ENCODE data around the gene TAF5L.
"Not testable (repeated sequence)": the region's sequence is repeated elsewhere in the genome, so short reads cannot be mapped to it uniquely, and the experiment has no call there.

The TAF5L gene

GRCh38 chr1:229599218-229599954 lies 26.5 kb downstream of the TAF5L start:
- DNase-seq = no peak

GRCh38 chr1:229597877-229598276 lies 28.0 kb downstream of the TAF5L start:
- no peak for DNase-seq

- DNase-seq = no peak
Observed at GRCh38 chr1:229596925-229597699, 28.8 kb downstream of the TAF5L start.

- not testable (repeated sequence) for DNase-seq
Observed at GRCh38 chr1:229595876-229596275, 30.0 kb downstream of the TAF5L start.

DNA sequence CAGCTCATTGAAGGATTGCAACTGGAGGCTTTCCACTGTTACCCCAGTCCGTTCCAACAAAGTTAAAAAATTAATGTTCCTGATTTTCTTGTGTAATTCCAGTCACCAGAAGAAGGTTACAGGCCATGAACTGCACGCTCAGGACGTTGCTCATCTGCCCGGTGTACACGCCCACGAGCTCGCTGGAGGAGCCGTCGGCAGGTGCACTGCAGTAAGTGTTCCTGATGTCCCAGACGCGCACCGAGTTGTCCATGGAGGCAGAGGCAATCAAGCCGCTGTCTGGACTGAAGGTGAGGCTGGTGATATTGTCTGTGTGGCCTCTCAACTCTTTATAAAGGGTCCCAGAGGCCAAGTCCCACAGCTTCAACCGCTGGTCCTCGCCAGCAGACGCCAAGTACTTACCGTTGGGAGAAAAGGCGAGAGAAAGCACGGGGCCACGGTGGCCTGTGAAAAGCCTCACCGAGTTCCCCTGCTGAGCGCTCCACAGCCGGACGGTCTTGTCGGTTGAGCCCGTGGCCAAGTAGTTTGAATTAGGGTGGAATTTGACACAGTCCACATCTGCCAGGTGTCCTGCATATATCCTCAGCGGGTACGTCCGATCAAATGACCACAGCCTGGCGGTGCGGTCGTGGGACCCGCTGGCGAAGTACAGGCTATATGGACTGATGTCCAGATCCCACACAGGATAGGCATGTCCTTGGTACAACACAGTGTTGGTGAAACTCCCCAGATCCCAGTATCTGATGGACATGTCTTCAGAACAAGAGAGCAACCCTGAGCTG lies 31.5 kb downstream of the TAF5L start:
- no peak for DNase-seq

GRCh38 chr1:229593800-229594199 lies 32.1 kb downstream of the TAF5L start:
- no peak for DNase-seq

DNA sequence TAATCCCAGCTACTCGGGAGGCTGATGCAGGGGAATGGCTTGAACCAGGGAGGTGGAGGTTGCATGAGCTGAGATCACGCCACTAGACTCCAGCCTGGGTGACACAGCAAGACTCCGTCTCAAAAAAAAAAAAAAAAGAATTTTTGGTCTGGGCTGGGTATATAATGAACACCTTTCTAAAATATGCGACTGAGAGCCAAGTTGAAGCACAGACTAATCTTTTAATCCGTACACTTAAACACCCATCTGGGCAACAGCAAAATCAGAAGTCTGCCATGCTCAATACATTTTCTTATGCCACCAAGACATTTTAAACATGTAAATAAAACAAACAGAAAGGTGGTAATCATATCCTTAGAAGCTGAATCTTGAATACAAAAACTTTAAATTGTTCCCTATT lies 35.8 kb downstream of the TAF5L start:
- DNase-seq = no peak

DNA sequence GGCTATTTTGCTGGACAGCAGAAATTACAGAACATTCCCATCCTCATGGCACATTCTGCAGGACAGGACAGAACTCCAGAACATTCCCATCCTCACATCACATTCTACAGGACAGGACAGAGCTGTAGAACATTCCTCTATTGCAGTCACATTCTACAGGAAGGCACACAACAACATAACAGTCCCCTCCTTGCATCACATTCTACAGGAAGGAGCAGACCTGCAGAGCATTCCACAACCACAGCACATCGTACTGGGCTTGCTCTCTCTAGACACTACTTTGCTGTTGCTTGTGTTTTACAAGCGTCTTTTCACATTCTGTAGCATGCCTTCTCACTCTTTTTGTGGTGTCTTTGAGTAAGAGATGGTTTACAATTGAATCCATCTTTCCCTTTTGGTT lies 40.6 kb downstream of the TAF5L start:
- no peak for DNase-seq

- no peak for DNase-seq
Observed at GRCh38 chr1:229582715-229583114, 43.2 kb downstream of the TAF5L start.

- no peak for DNase-seq
Observed at GRCh38 chr1:229582011-229582694, 43.8 kb downstream of the TAF5L start.

DNA sequence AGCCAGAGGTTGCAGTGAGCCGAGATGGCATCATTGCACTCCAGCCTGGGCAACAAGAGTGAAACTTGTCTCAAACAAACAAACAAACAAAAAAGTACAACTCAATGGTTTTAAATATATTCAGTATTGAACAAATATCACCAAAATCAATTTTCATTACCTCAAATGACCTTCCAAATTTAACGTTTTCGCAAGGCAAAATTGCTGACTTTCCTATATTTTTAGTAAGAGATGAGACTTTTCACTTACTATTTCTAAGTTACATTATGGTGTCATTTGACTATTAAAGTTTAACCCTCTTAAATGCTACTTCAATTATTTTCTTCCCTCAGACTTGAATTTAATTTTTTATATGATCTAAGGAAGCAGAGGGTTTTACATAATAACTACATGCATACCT lies 44.4 kb downstream of the TAF5L start:
- no peak for DNase-seq

GRCh38 chr1:229579059-229579673 lies 46.8 kb downstream of the TAF5L start:
- peak; percentile 94 for DNase-seq

DNA sequence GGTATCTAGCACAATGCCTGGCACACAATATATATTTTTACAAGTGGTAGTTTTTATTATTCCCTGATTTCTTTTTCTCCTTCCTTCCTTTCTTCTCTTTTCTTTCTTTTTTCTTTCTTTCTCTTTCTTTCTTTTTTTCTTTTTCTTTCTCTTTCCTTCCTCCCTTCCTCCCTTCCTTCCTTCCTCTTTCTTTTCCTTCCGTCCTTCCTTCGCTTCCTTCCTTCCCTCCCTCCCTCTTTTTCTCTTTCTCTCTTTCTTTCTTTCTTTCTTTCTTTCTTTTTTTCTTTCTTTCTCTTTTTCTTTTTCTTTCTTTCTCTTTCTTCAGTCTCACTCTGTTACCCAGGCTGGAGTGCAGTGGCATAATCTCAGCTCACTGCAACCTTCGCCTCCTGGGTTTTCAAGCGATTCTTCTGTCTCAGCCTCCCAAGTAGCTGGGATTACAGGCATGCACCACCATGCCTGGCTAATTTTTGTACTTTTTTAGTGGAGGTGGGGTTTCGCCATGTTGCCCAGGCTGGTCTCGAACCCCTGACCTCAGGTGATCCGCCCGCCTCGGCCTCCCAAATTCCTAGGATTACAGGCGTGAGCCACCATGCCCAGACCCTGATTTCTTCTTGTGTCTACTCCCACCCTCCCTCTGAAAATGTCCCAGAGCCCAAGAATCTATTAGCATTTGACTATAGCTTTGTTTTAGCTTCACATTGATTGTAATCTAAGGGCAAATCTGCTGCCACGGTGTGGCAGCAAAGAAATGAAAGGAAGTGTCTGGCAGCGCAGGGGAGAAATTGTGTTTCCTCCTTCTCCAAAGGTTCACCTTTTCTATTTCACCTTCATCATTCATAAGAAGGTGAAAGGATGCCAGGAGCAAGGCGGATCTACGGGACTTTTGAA lies 47.5 kb downstream of the TAF5L start:
- DNase-seq = no peak

- DNase-seq = no peak
Observed at GRCh38 chr1:229574679-229575442, 51.1 kb downstream of the TAF5L start.

- peak; percentile 86 for DNase-seq
Observed at GRCh38 chr1:229572286-229572685, 53.6 kb downstream of the TAF5L start.

GRCh38 chr1:229570891-229571516 lies 54.9 kb downstream of the TAF5L start:
- DNase-seq = peak; percentile 46

DNA sequence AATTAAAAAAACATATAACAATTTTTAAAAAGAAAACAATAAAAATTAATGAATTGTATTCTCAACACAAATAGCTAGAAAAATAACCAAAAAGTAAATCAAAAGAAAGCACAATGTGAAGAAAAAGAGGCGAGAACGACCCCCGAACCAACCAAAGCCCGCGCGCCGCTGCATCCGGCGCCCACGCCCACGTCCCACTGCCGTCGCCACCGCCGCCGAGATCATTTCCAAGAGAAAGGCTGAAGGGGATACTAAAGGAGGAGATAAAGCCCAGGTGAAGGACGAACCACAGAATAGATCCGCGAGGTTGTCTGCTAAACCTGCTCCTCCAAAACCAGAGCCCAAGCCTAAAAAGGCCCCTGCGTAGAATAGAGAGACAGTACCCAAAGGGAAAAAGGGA lies 55.6 kb downstream of the TAF5L start:
- no peak for DNase-seq

GRCh38 chr1:229567109-229567868 lies 58.6 kb downstream of the TAF5L start:
- no peak for DNase-seq

- no peak for DNase-seq
Observed at GRCh38 chr1:229563701-229564100, 62.2 kb downstream of the TAF5L start.

Measured in RPMI8226 (cell line).